NCI-H1417 treated with DMSO at 0.1 percent for 48 hours (cell line): ENCODE data around the gene HRCT1.

Source experiments
- DNase-seq: peaks from one replicate; lab custom pipeline; 2025; lab: John Stamatoyannopoulos, UW

HRCT1 gene

GRCh38 chr9:35944841-35945240, 38.8 kb downstream of the HRCT1 start:
- no peak for DNase-seq

GRCh38 chr9:35945341-35946018, 39.5 kb downstream of the HRCT1 start:
- DNase-seq: no peak

GRCh38 chr9:35948451-35948850, 42.4 kb downstream of the HRCT1 start:
- no peak for DNase-seq

- no peak for DNase-seq
Observed at GRCh38 chr9:35948901-35949318, 42.9 kb downstream of the HRCT1 start.

GRCh38 chr9:35951736-35952135, 45.7 kb downstream of the HRCT1 start:
- DNase-seq: no peak

- no peak for DNase-seq
Observed at GRCh38 chr9:35952526-35953191, 46.7 kb downstream of the HRCT1 start.

- DNase-seq: peak; percentile 8
Observed at GRCh38 chr9:35954942-35955546, 49.0 kb downstream of the HRCT1 start.

GRCh38 chr9:35956651-35957050, 50.6 kb downstream of the HRCT1 start:
- no peak for DNase-seq
